ENCODE data around the gene GNB2. TPM values are rescaled to one million over a fixed set of nuclear protein-coding genes. Genes with fewer than 3 reads are reported as not detected.

Gene GNB2
- total and polyA plus RNA-seq, 12 donors, result 32.8 to 227 (median 106) TPM

DNA sequence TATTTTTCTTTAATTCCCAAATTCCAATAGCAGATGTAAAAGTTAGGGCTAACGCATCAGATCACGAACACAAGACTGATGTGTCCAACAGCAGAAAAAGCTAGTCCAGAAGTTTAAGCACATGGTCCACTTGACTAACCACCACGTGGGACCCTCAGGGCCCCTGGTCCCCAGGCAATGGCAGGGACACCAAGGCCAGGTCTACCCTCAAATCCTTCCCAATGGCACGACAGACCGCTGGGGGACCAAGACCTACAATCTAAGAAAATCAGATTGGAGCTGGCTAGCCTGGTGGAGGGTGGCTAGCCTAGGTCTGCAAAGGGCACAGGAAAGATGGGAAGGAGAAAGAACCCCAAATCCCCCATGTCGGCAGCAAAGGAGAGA, 19.0 kb downstream of the GNB2 start:
- ATAC-seq (no peak), DNase-seq (no peak)
- H3K4me3 ChIP-seq, result peak overlapping the region in 9 of 10 donors; percentile 62 to 99 (median 86)
- H3K27ac ChIP-seq, result peak overlapping the region in 3 of 10 donors; percentile 79 to 87 (median 84)
- 46 to 47% methylated on average over 6 of the region's 6 CpGs for WGBS, 2 donors
- peaks cover 34 to 67% (median 51%) of the 10 kb centered on the region in 9 donors for H3K4me1 ChIP-seq
- no peaks in the 10 kb centered on the region for H3K9me3 ChIP-seq
- no peaks in the 10 kb centered on the region for H3K27me3 ChIP-seq
- intact Hi-C loops (cut with DNase I), result loop anchor here (5.0 to 10.0 kb wide), 8 partner anchors 80 to 225 kb away; partner anchors contain the start of genes MOSPD3 (in 2 of the 10), PCOLCE (in 2 of the 10) and TSC22D4 (in 1 of the 10)
- TF ChIP-seq, protein P1, sequence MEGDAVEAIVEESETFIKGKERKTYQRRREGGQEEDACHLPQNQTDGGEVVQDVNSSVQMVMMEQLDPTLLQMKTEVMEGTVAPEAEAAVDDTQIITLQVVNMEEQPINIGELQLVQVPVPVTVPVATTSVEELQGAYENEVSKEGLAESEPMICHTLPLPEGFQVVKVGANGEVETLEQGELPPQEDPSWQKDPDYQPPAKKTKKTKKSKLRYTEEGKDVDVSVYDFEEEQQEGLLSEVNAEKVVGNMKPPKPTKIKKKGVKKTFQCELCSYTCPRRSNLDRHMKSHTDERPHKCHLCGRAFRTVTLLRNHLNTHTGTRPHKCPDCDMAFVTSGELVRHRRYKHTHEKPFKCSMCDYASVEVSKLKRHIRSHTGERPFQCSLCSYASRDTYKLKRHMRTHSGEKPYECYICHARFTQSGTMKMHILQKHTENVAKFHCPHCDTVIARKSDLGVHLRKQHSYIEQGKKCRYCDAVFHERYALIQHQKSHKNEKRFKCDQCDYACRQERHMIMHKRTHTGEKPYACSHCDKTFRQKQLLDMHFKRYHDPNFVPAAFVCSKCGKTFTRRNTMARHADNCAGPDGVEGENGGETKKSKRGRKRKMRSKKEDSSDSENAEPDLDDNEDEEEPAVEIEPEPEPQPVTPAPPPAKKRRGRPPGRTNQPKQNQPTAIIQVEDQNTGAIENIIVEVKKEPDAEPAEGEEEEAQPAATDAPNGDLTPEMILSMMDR (IDR thresholded peaks at IDR 0.05), result no peak
- peaks cover 0 to 26% (median 9%) of the 10 kb centered on the region in 9 donors for H3K36me3 ChIP-seq

GRCh38 chr7:100693312-100694097, 20.0 kb downstream of the GNB2 start:
- WGBS, 2 donors, result 1% methylated on average over 35 to 80 of the region's 81 CpGs
- DNase-seq (no peak), ATAC-seq (peak in 5 of 8 donors; percentile 5 to 31 (median 10))
- H3K4me3 ChIP-seq, result peak overlapping the region; percentile 62 to 99 (median 83)
- H3K9me3 ChIP-seq, result no peaks in the 10 kb centered on the region
- TF ChIP-seq, protein P1 (IDR thresholded peaks at IDR 0.05), result no peak
- peaks cover 0 to 17% (median 0%) of the 10 kb centered on the region in 9 donors for H3K36me3 ChIP-seq
- H3K4me1 ChIP-seq, result peaks cover 34 to 58% (median 48%) of the 10 kb centered on the region in 9 donors
- peak overlapping the region; percentile 65 to 90 (median 82) for H3K27ac ChIP-seq
- H3K27me3 ChIP-seq, result no peaks in the 10 kb centered on the region
- intact Hi-C loops (cut with DNase I), result loop anchor here (5.0 to 10.0 kb wide), 8 partner anchors 81 to 226 kb away; partner anchors contain the start of genes MOSPD3 (in 2 of the 10), PCOLCE (in 2 of the 10) and TSC22D4 (in 1 of the 10)

DNA sequence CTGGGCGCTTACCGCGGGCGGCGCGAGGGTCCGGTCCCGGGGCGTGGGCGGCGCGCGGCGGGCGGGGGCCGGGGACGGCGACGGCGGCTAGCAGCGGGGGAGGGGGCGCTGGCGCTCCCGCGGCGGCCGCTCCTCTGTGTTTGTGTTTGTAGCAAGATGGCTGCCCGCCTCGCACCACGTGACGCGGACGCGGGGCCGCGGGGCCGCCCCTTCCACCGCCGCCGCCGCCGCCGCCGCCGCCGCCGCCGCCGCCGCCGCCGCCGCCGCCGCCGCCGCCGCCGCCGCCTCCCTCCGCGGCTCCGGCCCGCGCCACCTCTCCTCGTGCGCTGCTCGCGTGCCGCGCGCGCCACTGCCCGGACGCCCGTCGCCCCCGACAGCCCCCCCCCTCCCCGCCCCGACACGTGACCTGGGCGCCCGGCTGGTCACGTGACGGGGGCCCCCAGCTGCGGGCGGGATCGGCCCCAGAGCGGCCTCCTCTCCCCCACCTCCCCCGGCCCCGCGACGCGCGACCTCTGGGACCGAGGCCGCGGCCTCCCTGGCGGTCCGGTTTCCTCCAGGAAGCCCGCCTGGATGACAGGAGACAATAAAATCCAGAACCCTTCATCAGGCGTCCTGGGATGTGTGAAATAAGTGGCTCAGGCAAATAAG, 20.7 kb downstream of the GNB2 start, which contains the start of gene GIGYF1:
TSS of gene GIGYF1 (minus strand) at position 153 of the 648 bp plus-strand sequence. CDS start 6,012 bp downstream, outside the sequence.
- TF ChIP-seq, protein P1 (IDR thresholded peaks at IDR 0.05), result no peak
- intact Hi-C loops (cut with DNase I), result loop anchor here (5.0 to 10.0 kb wide), 8 partner anchors 82 to 227 kb away; partner anchors contain the start of genes MOSPD3 (in 2 of the 10), PCOLCE (in 2 of the 10) and TSC22D4 (in 1 of the 10)
- Histone ChIP-seq H3K27me3 (no peaks in the 10 kb centered on the region), H3K36me3 (peaks cover 0 to 10% (median 0%) of the 10 kb centered on the region in 9 donors), H3K27ac (peak within 1 kb of the TSS; percentile 65 to 90 (median 82)), H3K9me3 (no peaks in the 10 kb centered on the region), H3K4me1 (peaks cover 33 to 51% (median 42%) of the 10 kb centered on the region in 9 donors), H3K4me3 (peak within 1 kb of the TSS; percentile 62 to 99 (median 83))
- peak; percentile 18 to 62 (median 42) for ATAC-seq
- peak; percentile 76 to 79 for DNase-seq
- WGBS, 2 donors, result 1% methylated on average over 42 to 81 of the region's 102 CpGs

DNA sequence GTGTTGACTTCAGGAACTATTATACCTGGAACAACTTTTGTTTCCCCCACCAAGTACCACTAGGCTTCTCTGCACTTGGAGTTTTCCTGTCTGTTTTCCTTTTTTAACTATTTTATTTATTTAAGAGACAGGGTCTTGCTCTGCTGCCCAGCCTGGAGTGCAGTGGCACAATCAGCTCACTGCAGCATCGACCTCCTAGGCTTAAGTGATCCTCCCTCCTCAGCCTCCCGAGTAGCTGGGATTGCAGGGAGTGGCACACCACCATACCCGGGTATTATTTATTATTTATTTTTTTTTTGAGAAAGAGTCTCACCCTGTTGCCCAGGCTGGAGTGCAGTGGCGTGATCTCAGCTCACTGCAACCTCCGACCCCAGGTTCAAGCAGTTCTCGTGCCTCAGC, 22.6 kb downstream of the GNB2 start:
- Histone ChIP-seq H3K4me1 (peaks cover 19 to 34% (median 27%) of the 10 kb centered on the region in 9 donors), H3K27ac (no peak overlapping the region), H3K36me3 (no peaks in the 10 kb centered on the region), H3K27me3 (no peaks in the 10 kb centered on the region), H3K9me3 (no peaks in the 10 kb centered on the region), H3K4me3 (no peak overlapping the region)
- DNase-seq (no peak), ATAC-seq (no peak)
- intact Hi-C loops (cut with DNase I), result loop anchor here in 1 of 10 donors (10.0 kb wide), 1 partner anchor 91 kb away; the partner anchor contains the start of gene PCOLCE
- TF ChIP-seq, protein P1 (IDR thresholded peaks at IDR 0.05), result no peak
- WGBS, 2 donors, result 81 to 83% methylated on average over 6 of the region's 6 CpGs
